A549 (cell line): ENCODE data around the gene SNX30.

ENCODE experiments used
- NR3C1 ChIP-seq: fragments of >200 bp; sonication (Bioruptor Twin); formaldehyde crosslinking; IDR thresholded peaks from 3 replicates; pipeline ENCODE4 v1.6.1; 2017
- RCOR1 ChIP-seq: fragments of 150-350 bp; IDR thresholded peaks from 2 replicates; pipeline ENCODE4 v1.6.1; 2014; ENCODE audit warnings: antibody characterized with exemption, low read length, low read depth
- ZC3H11A ChIP-seq: fragments of 450-650 bp; IDR thresholded peaks from 2 replicates; pipeline ENCODE4 v1.6.1; 2014; ENCODE audit warnings: antibody characterized with exemption, mild to moderate bottlenecking
- TF ChIP-seq, protein P1 (sequence below): fragments of >200 bp; sonication (Bioruptor Twin); formaldehyde crosslinking; IDR thresholded peaks from 3 replicates; pipeline ENCODE4 v1.5.1; 2016

DNA sequence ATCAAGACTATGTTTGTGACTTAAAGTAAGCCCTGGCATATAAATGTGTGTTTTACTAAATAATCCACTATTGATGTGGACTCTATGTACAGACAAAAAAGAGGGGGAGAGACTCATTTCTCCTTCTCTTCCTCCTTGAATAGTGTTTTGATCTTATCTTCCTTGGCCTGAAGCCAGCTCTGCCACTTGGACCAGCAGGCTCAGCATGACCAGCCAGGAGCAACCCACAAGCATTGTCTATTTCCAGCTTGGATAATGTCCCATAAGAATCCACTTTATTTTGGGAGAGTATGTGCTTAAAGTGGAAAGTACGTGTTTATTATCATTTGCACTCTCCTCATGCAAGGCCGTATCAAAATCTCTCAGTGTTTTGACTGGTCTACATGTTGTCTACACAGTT lies 164.0 kb downstream of the SNX30 start:
- TF ChIP-seq RCOR1 (no peak), ZC3H11A (no peak), NR3C1 (no peak)
- TF ChIP-seq, protein P1, sequence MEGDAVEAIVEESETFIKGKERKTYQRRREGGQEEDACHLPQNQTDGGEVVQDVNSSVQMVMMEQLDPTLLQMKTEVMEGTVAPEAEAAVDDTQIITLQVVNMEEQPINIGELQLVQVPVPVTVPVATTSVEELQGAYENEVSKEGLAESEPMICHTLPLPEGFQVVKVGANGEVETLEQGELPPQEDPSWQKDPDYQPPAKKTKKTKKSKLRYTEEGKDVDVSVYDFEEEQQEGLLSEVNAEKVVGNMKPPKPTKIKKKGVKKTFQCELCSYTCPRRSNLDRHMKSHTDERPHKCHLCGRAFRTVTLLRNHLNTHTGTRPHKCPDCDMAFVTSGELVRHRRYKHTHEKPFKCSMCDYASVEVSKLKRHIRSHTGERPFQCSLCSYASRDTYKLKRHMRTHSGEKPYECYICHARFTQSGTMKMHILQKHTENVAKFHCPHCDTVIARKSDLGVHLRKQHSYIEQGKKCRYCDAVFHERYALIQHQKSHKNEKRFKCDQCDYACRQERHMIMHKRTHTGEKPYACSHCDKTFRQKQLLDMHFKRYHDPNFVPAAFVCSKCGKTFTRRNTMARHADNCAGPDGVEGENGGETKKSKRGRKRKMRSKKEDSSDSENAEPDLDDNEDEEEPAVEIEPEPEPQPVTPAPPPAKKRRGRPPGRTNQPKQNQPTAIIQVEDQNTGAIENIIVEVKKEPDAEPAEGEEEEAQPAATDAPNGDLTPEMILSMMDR, result no peak
